GM12892 (cell line): ENCODE results near the gene ALOXE3.

Experiments used
- POLR2A ChIP-seq: IDR thresholded peaks from 2 replicates; pipeline ENCODE4 v1.6.1; 2011; ENCODE audit warnings: low read depth, low read length, control low read depth
- TAF1 ChIP-seq: IDR thresholded peaks from 2 replicates; pipeline ENCODE4 v1.6.1; 2011; ENCODE audit warnings: low read depth, mild to moderate bottlenecking, control low read depth, low read length, borderline replicate concordance

GRCh38 chr17:8133399-8133798, 15.1 kb upstream of the ALOXE3 start:
- no peak for TF ChIP-seq POLR2A
- TF ChIP-seq TAF1 = no peak
